SK-N-SH (cell line): ENCODE measurements around the gene ZNF211. TPM values are rescaled to one million over a fixed set of nuclear protein-coding genes. Genes with fewer than 3 reads are reported as not detected.

ENCODE experiments used
- CTCF ChIA-PET: fragments of 300-600, 350-600 bp; formaldehyde crosslinking; extraction: SDS; loops from one replicate; lab custom pipeline; 2021; lab: Yijun Ruan, JAX
- POLR2A ChIA-PET: fragments of 350-600 bp; sonication (Branson Sonifier 250); formaldehyde crosslinking; extraction: SDS; loops from one replicate; lab custom pipeline; 2020; ENCODE audit warnings: antibody characterized with exemption, inconsistent platforms; lab: Yijun Ruan, JAX
- DNase-seq: peaks from one replicate; pipeline ENCODE4 v3.0.0; 2012
- H2AFZ ChIP-seq: fragments of 200-600 bp; sonication (generic); 2 replicates; pipeline ENCODE4 v1.8.1; 2016; ENCODE audit warnings: antibody characterized with exemption, mild to moderate bottlenecking, low read depth
- H3F3A ChIP-seq: fragments of 200-600 bp; sonication (generic); replicated peaks from 2 replicates; pipeline ENCODE3; 2016; ENCODE audit warnings: antibody characterized with exemption, mild to moderate bottlenecking; ENCODE audit not compliant: insufficient read depth
- H3K27ac ChIP-seq, 2 experiments: fragments of 200-500 bp in 1 of 2; fragments of 200-600 bp in 1 of 2; sonication (Bioruptor generic) in 1 of 2; sonication (generic), shearing (Covaris generic) in 1 of 2; 2 replicates each; pipeline versions ENCODE4 v1.5.1 to v1.6.1; 2014 to 2016; ENCODE audit warnings: low read depth in 2 of 2, inconsistent platforms in 1 of 2, low read length in 1 of 2, mild to moderate bottlenecking in 1 of 2, mixed read lengths in 1 of 2
- H3K27me3 ChIP-seq: fragments of 200-600 bp; sonication (generic), shearing (Covaris generic); 2 replicates; pipeline ENCODE4 v1.6.1; 2016; ENCODE audit warnings: mixed run types; ENCODE audit not compliant: insufficient read depth
- H3K36me3 ChIP-seq, 2 experiments: fragments of 200-500 bp in 1 of 2; fragments of 200-600 bp in 1 of 2; sonication (Bioruptor generic) in 1 of 2; sonication (generic) in 1 of 2; replicated peaks in 1 of 2; 2 replicates each; pipeline versions ENCODE3 to v1.5.1; 2014 to 2016; ENCODE audit warnings: low read length in 1 of 2, mild to moderate bottlenecking in 1 of 2; ENCODE audit not compliant: insufficient read depth in 2 of 2, control insufficient read depth in 1 of 2
- H3K4me1 ChIP-seq, 2 experiments: fragments of 200-500 bp in 1 of 2; fragments of 200-600 bp in 1 of 2; sonication (Bioruptor generic) in 1 of 2; sonication (generic), shearing (Covaris generic) in 1 of 2; 2 replicates each; pipeline versions ENCODE4 v1.5.1 to v1.6.1; 2014 to 2016; ENCODE audit warnings: low read depth in 1 of 2, low read length in 1 of 2, mixed run types in 1 of 2; ENCODE audit not compliant: insufficient read depth in 2 of 2, control insufficient read depth in 1 of 2
- H3K4me2 ChIP-seq: fragments of 200-600 bp; sonication (generic), shearing (Covaris generic); 2 replicates; pipeline ENCODE4 v1.6.1; 2017; ENCODE audit warnings: mixed run types
- H3K4me3 ChIP-seq, 2 experiments: fragments of 200-500 bp in 1 of 2; fragments of 200-600 bp in 1 of 2; sonication (Bioruptor generic) in 1 of 2; sonication (generic), shearing (Covaris generic) in 1 of 2; 2 replicates each; pipeline versions ENCODE4 v1.5.1 to v1.8.1; 2014 to 2016; ENCODE audit warnings: low read depth in 2 of 2, inconsistent platforms in 1 of 2, low read length in 1 of 2, mild to moderate bottlenecking in 1 of 2, mixed read lengths in 1 of 2, moderate library complexity in 1 of 2
- H3K79me2 ChIP-seq: fragments of 200-600 bp; sonication (generic); 2 replicates; pipeline ENCODE4 v1.8.1; 2017; ENCODE audit warnings: mild to moderate bottlenecking; ENCODE audit not compliant: insufficient read depth
- H3K9ac ChIP-seq: fragments of 200-600 bp; sonication (generic); 2 replicates; pipeline ENCODE4 v1.6.1; 2017; ENCODE audit warnings: mixed run types
- H3K9me2 ChIP-seq: fragments of 200-600 bp; sonication (generic); 2 replicates; pipeline ENCODE4 v1.6.1; 2017; ENCODE audit warnings: mixed run types
- H3K9me3 ChIP-seq: fragments of 200-600 bp; sonication (generic); 2 replicates; pipeline ENCODE4 v1.6.1; 2017; ENCODE audit warnings: mixed run types, mild to moderate bottlenecking, moderate library complexity
- H4K20me1 ChIP-seq: fragments of 200-600 bp; sonication (generic); 2 replicates; pipeline ENCODE4 v1.6.1; 2017; ENCODE audit warnings: mild to moderate bottlenecking, mixed run types; ENCODE audit not compliant: insufficient read depth
- CTCF ChIP-seq: fragments of 200-600 bp; sonication (generic); IDR thresholded peaks from 2 replicates; pipeline ENCODE4 v1.6.1; 2017; ENCODE audit warnings: antibody characterized with exemption, mild to moderate bottlenecking, moderate library complexity
- ELF1 ChIP-seq: IDR thresholded peaks from 2 replicates; pipeline ENCODE4 v1.4.0; 2012
- FOXM1 ChIP-seq: IDR thresholded peaks from 2 replicates; pipeline ENCODE4 v1.4.0; 2012; ENCODE audit warnings: low read depth, mild to moderate bottlenecking
- GABPA ChIP-seq: IDR thresholded peaks from 2 replicates; pipeline ENCODE4 v1.4.0; 2012; ENCODE audit warnings: low read depth, mild to moderate bottlenecking
- GATA2 ChIP-seq: sonication (generic); formaldehyde crosslinking; IDR thresholded peaks from 2 replicates; pipeline ENCODE4 v1.5.0; 2020; ENCODE audit warnings: mild to moderate bottlenecking, missing genetic modification reagents
- MXI1 ChIP-seq: IDR thresholded peaks from 2 replicates; pipeline ENCODE4 v1.6.1; 2012; ENCODE audit warnings: mild to moderate bottlenecking, low read depth, low read length, improper control_type of control experiment
- NFIC ChIP-seq: IDR thresholded peaks from 2 replicates; pipeline ENCODE4 v1.4.0; 2012; ENCODE audit warnings: borderline replicate concordance
- POLR2AphosphoS5 ChIP-seq: IDR thresholded peaks from 2 replicates; pipeline ENCODE4 v1.6.1; 2012; ENCODE audit warnings: low read depth, low read length
- RAD21 ChIP-seq: IDR thresholded peaks from 2 replicates; pipeline ENCODE4 v1.6.1; 2012; ENCODE audit warnings: mild to moderate bottlenecking, low read length
- REST ChIP-seq: IDR thresholded peaks from 2 replicates; pipeline ENCODE4 v1.6.1; 2012; ENCODE audit warnings: mild to moderate bottlenecking, low read depth, low read length, moderate library complexity
- TEAD4 ChIP-seq: IDR thresholded peaks from 2 replicates; pipeline ENCODE4 v1.4.0; 2012; ENCODE audit warnings: mild to moderate bottlenecking, borderline replicate concordance; ENCODE audit not compliant: insufficient read depth
- YY1 ChIP-seq: IDR thresholded peaks from 2 replicates; pipeline ENCODE4 v1.4.0; 2012; ENCODE audit warnings: low read depth, mild to moderate bottlenecking
- WGBS: methylation state at CpG from one replicate; pipeline ENCODE4 v1.1.6; 2017; ENCODE audit warnings: low lambda C conversion rate; 5-methylcytosine and 5-hydroxymethylcytosine counted together
- polyA plus RNA-seq, 3 experiments: library from polyadenylated mRNA; depleted of rRNA; stranded (reverse); fragments of >200 nt; gene quantifications; 2 replicates each; pipeline ENCODE4 v1.2.3, GENCODE V29; 2012
- TF ChIP-seq, protein P1 (sequence below): IDR thresholded peaks from 2 replicates; pipeline ENCODE4 v1.4.0; 2012; ENCODE audit warnings: low read depth, borderline replicate concordance

The ZNF211 gene
- polyA plus RNA-seq, 1 of the 3 experiments (the other 2 are of a cell fraction), result 8.6 TPM

DNA sequence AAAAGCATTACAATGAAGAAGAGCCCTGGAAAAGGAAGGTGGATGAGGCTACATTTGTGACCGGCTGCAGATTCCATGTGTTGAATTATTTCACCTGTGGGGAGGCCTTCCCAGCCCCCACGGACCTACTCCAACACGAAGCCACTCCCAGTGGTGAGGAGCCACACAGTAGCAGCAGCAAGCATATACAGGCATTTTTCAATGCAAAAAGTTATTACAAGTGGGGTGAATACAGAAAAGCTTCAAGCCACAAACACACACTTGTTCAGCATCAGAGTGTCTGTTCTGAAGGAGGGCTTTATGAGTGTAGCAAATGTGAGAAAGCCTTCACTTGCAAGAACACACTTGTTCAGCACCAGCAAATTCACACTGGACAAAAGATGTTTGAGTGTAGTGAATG, 53.8 kb downstream of the ZNF211 start:
- Histone ChIP-seq H3K9me3 (peaks cover 15% of the 10 kb centered on the region), H3K36me3 (peaks cover 45 to 59% of the 10 kb centered on the region in 2 experiments), H3K9me2 (no peaks in the 10 kb centered on the region), H3K4me2 (no peak overlapping the region), H3K79me2 (peaks cover 94% of the 10 kb centered on the region), H3K4me3 (peak overlapping the region in 1 of 2 experiments; percentile 17; a peak in 1 of 4 replicates), H3F3A (no peaks in the 10 kb centered on the region), H3K27me3 (no peaks in the 10 kb centered on the region), H3K9ac (no peak overlapping the region), H2AFZ (no peak overlapping the region), H3K27ac (no peak overlapping the region), H4K20me1 (no peaks in the 10 kb centered on the region), H3K4me1 (peaks cover 5 to 6% of the 10 kb centered on the region in 2 experiments; a peak in 1 of 4 replicates)
- 100% methylated on average over 1 of the region's 3 CpGs for WGBS
- CTCF ChIA-PET, result no interaction called here
- no peak for DNase-seq
- POLR2A ChIA-PET, result no interaction called here
- no peak for TF ChIP-seq FOXM1
- TF ChIP-seq, protein P1, sequence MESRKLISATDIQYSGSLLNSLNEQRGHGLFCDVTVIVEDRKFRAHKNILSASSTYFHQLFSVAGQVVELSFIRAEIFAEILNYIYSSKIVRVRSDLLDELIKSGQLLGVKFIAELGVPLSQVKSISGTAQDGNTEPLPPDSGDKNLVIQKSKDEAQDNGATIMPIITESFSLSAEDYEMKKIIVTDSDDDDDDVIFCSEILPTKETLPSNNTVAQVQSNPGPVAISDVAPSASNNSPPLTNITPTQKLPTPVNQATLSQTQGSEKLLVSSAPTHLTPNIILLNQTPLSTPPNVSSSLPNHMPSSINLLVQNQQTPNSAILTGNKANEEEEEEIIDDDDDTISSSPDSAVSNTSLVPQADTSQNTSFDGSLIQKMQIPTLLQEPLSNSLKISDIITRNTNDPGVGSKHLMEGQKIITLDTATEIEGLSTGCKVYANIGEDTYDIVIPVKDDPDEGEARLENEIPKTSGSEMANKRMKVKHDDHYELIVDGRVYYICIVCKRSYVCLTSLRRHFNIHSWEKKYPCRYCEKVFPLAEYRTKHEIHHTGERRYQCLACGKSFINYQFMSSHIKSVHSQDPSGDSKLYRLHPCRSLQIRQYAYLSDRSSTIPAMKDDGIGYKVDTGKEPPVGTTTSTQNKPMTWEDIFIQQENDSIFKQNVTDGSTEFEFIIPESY, result no peak
- no peak for TF ChIP-seq YY1
- TF ChIP-seq CTCF, result no peak
- TF ChIP-seq TEAD4, result no peak
- no peak for TF ChIP-seq REST
- TF ChIP-seq RAD21, result no peak
- no peak for TF ChIP-seq GABPA
- TF ChIP-seq NFIC, result no peak
- no peak for TF ChIP-seq GATA2 (CRISPR knock-in tag)
- no peak for TF ChIP-seq ELF1
- no peak for TF ChIP-seq POLR2AphosphoS5
- no peak for TF ChIP-seq MXI1
